Adrenal gland (tissue), 12 donors: ENCODE measurements around the gene SHANK2. TPM values are rescaled to one million over a fixed set of nuclear protein-coding genes. Genes with fewer than 3 reads are reported as not detected.
A peak's percentile ranks its signal among the peaks of the same experiment; 100 is the strongest.

ENCODE experiments used
- DNase-seq, 7 donors: peaks; one replicate each; pipeline ENCODE4 v3.0.0-alpha.2; 2019 to 2020
- H3K27ac ChIP-seq, 5 donors: fragments of 200-600 bp; sonication (generic) in 4 of 5; 1 replicate in 3 of 5; 2 replicates in 2 of 5; pipeline versions ENCODE4 v1.5.1 to v1.8.0; 2016 to 2020; ENCODE audit warnings: mild to moderate bottlenecking in 1 of 5
- H3K27me3 ChIP-seq: fragments of 200-600 bp; 2 replicates; pipeline ENCODE4 v1.8.0; 2021
- H3K36me3 ChIP-seq, 2 donors: fragments of 200-600 bp; replicated peaks in 1 of 2; 1 replicate in 1 of 2; 2 replicates in 1 of 2; pipeline versions ENCODE4 v1.5.1 to v1.8.0; 2018 to 2022
- H3K4me1 ChIP-seq, 2 donors: fragments of 200-600 bp; replicated peaks in 1 of 2; 1 replicate in 1 of 2; 2 replicates in 1 of 2; pipeline versions ENCODE4 v1.5.1 to v1.8.0; 2018 to 2021
- H3K4me3 ChIP-seq, 4 donors: fragments of 200-600 bp; sonication (generic) in 3 of 4; one replicate each; pipeline ENCODE4 v1.5.1; 2016 to 2018
- H3K9me3 ChIP-seq, 3 donors: fragments of 200-600 bp; sonication (generic) in 1 of 3; replicated peaks in 1 of 3; 1 replicate in 2 of 3; 2 replicates in 1 of 3; pipeline versions ENCODE4 v1.5.1 to v1.8.0; 2016 to 2021
- CTCF ChIP-seq, 6 experiments: fragments of 450-650 bp in 4 of 6; fragments of 200-600 bp in 2 of 6; sonication (generic) in 1 of 6; IDR thresholded peaks; 1 replicate in 5 of 6; 2 replicates in 1 of 6; pipeline versions ENCODE4 v1.5.1 to v1.8.0; 2016 to 2021; ENCODE audit warnings: antibody characterized with exemption in 6 of 6, mild to moderate bottlenecking in 2 of 6, moderate library complexity in 1 of 6
- POLR2A ChIP-seq, 2 donors: fragments of 450-650 bp; IDR thresholded peaks; one replicate each; pipeline ENCODE4 v1.6.1; 2017; ENCODE audit warnings: antibody characterized with exemption in 2 of 2, mild to moderate bottlenecking in 2 of 2, moderate library complexity in 1 of 2
- WGBS, 4 donors: extraction: QIAGEN DNeasy Blood & Tissue Kit in 2 of 4; methylation state at CpG; one replicate each; pipeline versions ENCODE4 v1.1.5 to v1.1.7; 2013 to 2017; 5-methylcytosine and 5-hydroxymethylcytosine counted together
- intact Hi-C, 2 donors: fragments of 100-400 bp; cut with DNase I; formaldehyde crosslinking; loops; one replicate each; pipeline versions ENCODE4 v1.14.1 to v1.15.0; 2022 to 2023
- polyA plus RNA-seq, 3 donors: library from polyadenylated mRNA; stranded (reverse); fragments of 200-250 nt in 2 of 3; fragments of 350-450 nt in 1 of 3; fragmentation: Illumina TruSeq in 1 of 3; extraction: RNeasy Lipid Tissue Mini Kit (QIAGEN cat#74804) in 1 of 3; gene quantifications; one replicate each; pipeline ENCODE4 v1.2.3, GENCODE V29; 2013 to 2014
- total RNA-seq, 9 donors: library from RNA; depleted of rRNA in 4 of 9; stranded (reverse); fragments of >200 nt in 4 of 9; fragments of 120-200 nt in 1 of 9; fragmentation: NEBNext Ultra II Directional in 1 of 9; extraction: Animal tissue kit (Norgen Biotek cat#: 25700) in 1 of 9; gene quantifications; one replicate each; pipeline versions ENCODE4 v1.1.0 to v1.2.4, GENCODE V29; 2013 to 2023
- donor health status: healthy with polysubstance abuse.
- donor health status: Bipolar disorder and iron deficiency.
- donor health status: DM: yes; HTN: yes; CAD: no.
- donor health status: DM: no; HTN: no; CAD: no.
- donor health status: DM: no; HTN: no; CAD: no.
- donor health status: DM: yes; HTN: yes; CAD: no.

SHANK2 gene
- total and polyA plus RNA-seq, 12 donors, result 0.77 to 6.4 (median 2.3) TPM

GRCh38 chr11:71255800-71256479 lies 3.6 kb upstream of the SHANK2 start:
- no peak overlapping the region for H3K27ac ChIP-seq
- TF ChIP-seq POLR2A (IDR thresholded peaks at IDR 0.05) (no peak), CTCF (IDR thresholded peaks at IDR 0.05) (no peak)
- no peak overlapping the region for H3K4me3 ChIP-seq
- no peaks in the 10 kb centered on the region for H3K9me3 ChIP-seq
- H3K36me3 ChIP-seq, result no peaks in the 10 kb centered on the region
- H3K4me1 ChIP-seq, result peaks cover 0 to 6% of the 10 kb centered on the region in 2 donors
- DNase-seq, result no peak
- 51 to 74% (median 57%) methylated on average over 5 to 11 of the region's 11 CpGs for WGBS, 4 donors
- intact Hi-C loops, result no loop called here
- peaks cover 28% of the 10 kb centered on the region for H3K27me3 ChIP-seq

- TF ChIP-seq CTCF (IDR thresholded peaks at IDR 0.05), result no peak
- TF ChIP-seq POLR2A (IDR thresholded peaks at IDR 0.05), result no peak
- intact Hi-C loops, result no loop called here
- DNase-seq, result no peak
- Histone ChIP-seq H3K4me1 (peaks cover 0 to 6% of the 10 kb centered on the region in 2 donors), H3K27ac (no peak overlapping the region), H3K4me3 (no peak overlapping the region), H3K36me3 (no peaks in the 10 kb centered on the region), H3K27me3 (peaks cover 34% of the 10 kb centered on the region), H3K9me3 (no peaks in the 10 kb centered on the region)
- WGBS, 4 donors, result 65 to 76% (median 73%) methylated on average over 5 of the region's 5 CpGs
These were observed 2.9 kb upstream of the SHANK2 start for GRCh38 chr11:71255323-71255722.

GRCh38 chr11:71253794-71254193 lies 1.4 kb upstream of the SHANK2 start:
- Histone ChIP-seq H3K27ac (no peak overlapping the region), H3K4me3 (no peak overlapping the region), H3K36me3 (no peaks in the 10 kb centered on the region), H3K9me3 (no peaks in the 10 kb centered on the region), H3K27me3 (peaks cover 44% of the 10 kb centered on the region), H3K4me1 (peaks cover 0 to 6% of the 10 kb centered on the region in 2 donors)
- no peak for DNase-seq
- no peak for TF ChIP-seq CTCF (IDR thresholded peaks at IDR 0.05)
- intact Hi-C loops, result no loop called here
- 69 to 80% (median 75%) methylated on average over 5 of the region's 5 CpGs for WGBS, 4 donors

- TF ChIP-seq CTCF (IDR thresholded peaks at IDR 0.05), result no peak
- H3K27ac ChIP-seq, result no peak overlapping the region
- WGBS, 4 donors, result 4 to 11% (median 6%) methylated on average over 27 to 40 of the region's 40 CpGs
- no peaks in the 10 kb centered on the region for H3K9me3 ChIP-seq
- DNase-seq, result peak in 2 of 7 donors; percentile 16 to 26
- H3K27me3 ChIP-seq, result peaks cover 44% of the 10 kb centered on the region
- peak overlapping the region in 1 of 4 donors; percentile 55 for H3K4me3 ChIP-seq
- no peaks in the 10 kb centered on the region for H3K36me3 ChIP-seq
- intact Hi-C loops, result no loop called here
- peaks cover 0 to 6% of the 10 kb centered on the region in 2 donors for H3K4me1 ChIP-seq
These were observed 673 bp upstream of the SHANK2 start for GRCh38 chr11:71252770-71253730.
